Activated T-helper 2 cell treated with anti-CD3 and anti-CD28 coated beads, Interferon-gamma antibody, Interleukin-2, Interleukin-4, amounts not matched to agents 10 μg/mL and 5 μg/mL and 100 μg/mL, durations not matched to agents 14 hours and 24 hours and 36 hours (primary cell): ENCODE results near the gene NTRK2. TPM values are rescaled to one million over a fixed set of nuclear protein-coding genes. Genes with fewer than 3 reads are reported as not detected.

Experiments
- DNase-seq: peaks from one replicate; pipeline ENCODE4 v3.0.0; 2021; ENCODE audit warnings: low spot score
- H3K27ac Mint-ChIP-seq: one replicate; pipeline ENCODE4 v1.8.0; 2021; ENCODE audit warnings: mixed read lengths
- H3K27me3 Mint-ChIP-seq: one replicate; pipeline ENCODE4 v1.8.0; 2021; ENCODE audit warnings: low read depth, mixed read lengths
- H3K36me3 Mint-ChIP-seq: one replicate; pipeline ENCODE4 v1.8.0; 2021; ENCODE audit warnings: low read depth, mixed read lengths
- H3K4me1 Mint-ChIP-seq: one replicate; pipeline ENCODE4 v1.8.0; 2021; ENCODE audit warnings: low read depth, mixed read lengths
- H3K4me3 Mint-ChIP-seq: one replicate; pipeline ENCODE4 v1.8.0; 2021; ENCODE audit warnings: low read depth, mild to moderate bottlenecking, moderate library complexity, mixed read lengths
- H3K9me3 Mint-ChIP-seq: one replicate; pipeline ENCODE4 v1.8.0; 2021; ENCODE audit warnings: mixed read lengths
- intact Hi-C: fragments of 100-400 bp; cut with micrococcal nuclease; formaldehyde crosslinking; loops from one replicate; pipeline ENCODE4 v1.15.1; 2023
- total RNA-seq: library from RNA; stranded (reverse); gene quantifications from 2 replicates; pipeline ENCODE4 v1.2.3, GENCODE V29; 2022

NTRK2 gene
- total RNA-seq, 1 donor from 2014 or later: 1.6 TPM

GRCh38 chr9:84778570-84778969 is 109.0 kb downstream of the NTRK2 start:
- Mint-ChIP-seq H3K27ac (no peak overlapping the region), H3K4me3 (no peak overlapping the region), H3K36me3 (no peaks in the 10 kb centered on the region), H3K9me3 (no peaks in the 10 kb centered on the region), H3K27me3 (peaks cover 4% of the 10 kb centered on the region), H3K4me1 (no peaks in the 10 kb centered on the region)
- intact Hi-C loops: no loop called here
- DNase-seq: no peak

DNA sequence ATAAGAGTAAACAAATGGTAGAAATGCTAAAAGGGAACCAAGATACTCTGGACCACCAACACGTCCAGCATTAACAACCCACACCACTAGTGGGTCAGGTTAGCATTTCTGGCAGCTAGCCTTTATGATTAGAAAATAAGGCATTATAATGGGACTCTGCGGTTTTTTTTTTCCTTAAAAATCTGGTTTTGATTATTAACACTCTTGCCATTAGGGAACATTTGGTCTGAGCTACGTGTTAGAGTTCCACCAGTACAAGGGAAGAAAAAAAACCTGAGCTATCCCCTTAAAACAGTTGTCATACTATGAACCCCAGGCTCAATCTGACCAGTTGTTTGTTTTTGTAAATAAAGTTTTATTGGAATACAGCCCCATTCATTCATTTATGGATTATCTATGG is 110.4 kb downstream of the NTRK2 start:
- H3K27ac Mint-ChIP-seq: no peak overlapping the region
- H3K27me3 Mint-ChIP-seq: peaks cover 6% of the 10 kb centered on the region
- intact Hi-C loops: loop anchor here (5.0 to 10.0 kb wide), 2 partner anchors 83 to 385 kb away; no protein-coding TSS in a partner anchor
- H3K4me1 Mint-ChIP-seq: no peaks in the 10 kb centered on the region
- no peaks in the 10 kb centered on the region for H3K36me3 Mint-ChIP-seq
- no peaks in the 10 kb centered on the region for H3K9me3 Mint-ChIP-seq
- DNase-seq: no peak
- H3K4me3 Mint-ChIP-seq: no peak overlapping the region

- H3K4me3 Mint-ChIP-seq: no peak overlapping the region
- H3K9me3 Mint-ChIP-seq: no peaks in the 10 kb centered on the region
- H3K36me3 Mint-ChIP-seq: no peaks in the 10 kb centered on the region
- no peak overlapping the region for H3K27ac Mint-ChIP-seq
- intact Hi-C loops: loop anchor here (5.0 to 10.0 kb wide), 2 partner anchors 83 to 386 kb away; no protein-coding TSS in a partner anchor
- no peaks in the 10 kb centered on the region for H3K4me1 Mint-ChIP-seq
- peaks cover 6% of the 10 kb centered on the region for H3K27me3 Mint-ChIP-seq
- DNase-seq: no peak
These were observed 110.9 kb downstream of the NTRK2 start for GRCh38 chr9:84780385-84780784.

GRCh38 chr9:84781458-84781857 is 111.9 kb downstream of the NTRK2 start:
- H3K9me3 Mint-ChIP-seq: no peaks in the 10 kb centered on the region
- intact Hi-C loops: loop anchor here (5.0 to 10.0 kb wide), 2 partner anchors 84 to 387 kb away; no protein-coding TSS in a partner anchor
- no peak overlapping the region for H3K4me3 Mint-ChIP-seq
- no peaks in the 10 kb centered on the region for H3K36me3 Mint-ChIP-seq
- no peak overlapping the region for H3K27ac Mint-ChIP-seq
- H3K4me1 Mint-ChIP-seq: no peaks in the 10 kb centered on the region
- DNase-seq: no peak
- H3K27me3 Mint-ChIP-seq: peaks cover 6% of the 10 kb centered on the region

DNA sequence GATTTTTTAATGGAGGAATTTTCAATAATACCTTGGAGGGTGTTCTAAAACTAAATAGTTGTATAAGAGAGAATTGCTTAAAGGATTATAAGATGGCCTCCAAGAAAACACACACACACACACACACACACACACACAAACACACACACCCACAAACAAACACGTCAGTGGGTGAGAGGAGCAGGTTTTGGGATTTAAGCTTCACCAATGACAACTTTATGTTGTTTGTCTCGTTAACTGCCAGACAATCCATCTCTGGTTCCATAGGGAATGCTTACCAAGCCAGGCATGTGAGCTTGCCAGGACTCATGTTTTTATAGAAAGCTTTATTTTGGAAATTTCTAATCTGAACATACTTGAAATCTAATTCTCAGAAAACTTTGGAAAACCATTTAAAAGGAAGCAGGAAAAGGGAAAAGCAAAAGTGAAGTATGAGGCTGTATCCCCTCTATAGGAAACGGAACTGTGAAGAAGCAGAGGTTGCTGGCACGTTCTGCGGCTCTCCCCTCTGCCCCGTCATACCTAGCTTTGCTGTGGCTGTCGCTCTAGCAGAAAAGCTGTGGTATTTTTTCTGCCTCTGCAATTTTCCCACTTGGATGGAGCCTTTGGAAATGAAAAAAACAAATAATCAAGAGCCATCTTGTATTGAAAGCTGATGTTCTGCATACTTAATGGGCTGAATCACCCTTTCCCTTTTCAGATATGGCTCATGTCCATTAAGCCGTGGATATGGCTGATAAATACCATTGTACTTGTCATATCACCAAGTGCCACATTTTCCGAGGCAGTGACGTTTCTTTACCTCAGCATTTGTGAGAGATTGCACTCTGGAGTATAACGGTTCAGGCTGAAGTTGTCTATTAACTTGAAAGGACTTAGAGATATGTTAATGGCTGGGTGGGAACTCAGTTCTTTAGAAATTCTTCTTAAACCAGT is 112.7 kb downstream of the NTRK2 start:
- H3K27ac Mint-ChIP-seq: no peak overlapping the region
- peaks cover 6% of the 10 kb centered on the region for H3K27me3 Mint-ChIP-seq
- no peaks in the 10 kb centered on the region for H3K36me3 Mint-ChIP-seq
- H3K4me1 Mint-ChIP-seq: no peaks in the 10 kb centered on the region
- no peak overlapping the region for H3K4me3 Mint-ChIP-seq
- no peaks in the 10 kb centered on the region for H3K9me3 Mint-ChIP-seq
- no peak for DNase-seq
- intact Hi-C loops: loop anchor here (5.0 to 10.0 kb wide), 2 partner anchors 85 to 387 kb away; no protein-coding TSS in a partner anchor

DNA sequence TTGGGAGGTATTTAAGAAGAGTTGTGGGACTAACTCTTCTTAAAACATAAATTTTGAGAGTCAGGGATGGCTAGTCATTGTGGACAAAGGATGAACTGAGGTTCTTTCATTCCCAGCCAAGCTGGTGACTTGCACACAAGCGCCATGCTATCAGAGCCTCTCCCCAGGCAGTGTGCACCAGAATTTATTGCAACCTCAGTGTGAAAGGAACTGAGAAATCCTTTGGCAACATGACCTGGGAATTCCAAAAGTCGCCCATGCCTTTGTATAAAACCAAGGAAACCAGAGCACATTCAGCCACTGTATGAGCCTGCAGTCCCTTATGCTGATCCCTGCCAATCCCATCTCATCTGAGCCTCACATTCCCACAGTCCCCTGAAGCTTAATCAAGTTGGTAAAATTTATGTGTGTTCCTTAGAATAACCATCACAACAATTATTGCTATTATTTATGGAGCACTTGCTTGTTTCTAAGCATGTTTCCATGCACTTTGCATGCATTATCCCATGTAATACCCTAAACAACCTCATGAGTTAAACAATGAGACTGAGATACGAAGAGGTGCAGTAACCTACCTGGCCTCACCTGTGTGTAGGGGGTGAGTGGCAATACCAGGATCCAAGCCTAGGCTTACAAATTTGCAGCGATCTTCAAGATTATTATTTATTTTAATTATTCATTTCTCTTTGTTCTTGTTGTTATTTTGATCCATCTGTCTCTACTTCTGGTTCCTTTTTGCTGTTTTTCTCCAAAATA is 116.4 kb downstream of the NTRK2 start:
- Mint-ChIP-seq H3K36me3 (no peaks in the 10 kb centered on the region), H3K4me1 (no peaks in the 10 kb centered on the region), H3K4me3 (no peak overlapping the region), H3K27me3 (peaks cover 6% of the 10 kb centered on the region), H3K9me3 (no peaks in the 10 kb centered on the region), H3K27ac (no peak overlapping the region)
- intact Hi-C loops: loop anchor here (10.0 kb wide), 1 partner anchor 391 kb away; no protein-coding TSS in a partner anchor
- no peak for DNase-seq

DNA sequence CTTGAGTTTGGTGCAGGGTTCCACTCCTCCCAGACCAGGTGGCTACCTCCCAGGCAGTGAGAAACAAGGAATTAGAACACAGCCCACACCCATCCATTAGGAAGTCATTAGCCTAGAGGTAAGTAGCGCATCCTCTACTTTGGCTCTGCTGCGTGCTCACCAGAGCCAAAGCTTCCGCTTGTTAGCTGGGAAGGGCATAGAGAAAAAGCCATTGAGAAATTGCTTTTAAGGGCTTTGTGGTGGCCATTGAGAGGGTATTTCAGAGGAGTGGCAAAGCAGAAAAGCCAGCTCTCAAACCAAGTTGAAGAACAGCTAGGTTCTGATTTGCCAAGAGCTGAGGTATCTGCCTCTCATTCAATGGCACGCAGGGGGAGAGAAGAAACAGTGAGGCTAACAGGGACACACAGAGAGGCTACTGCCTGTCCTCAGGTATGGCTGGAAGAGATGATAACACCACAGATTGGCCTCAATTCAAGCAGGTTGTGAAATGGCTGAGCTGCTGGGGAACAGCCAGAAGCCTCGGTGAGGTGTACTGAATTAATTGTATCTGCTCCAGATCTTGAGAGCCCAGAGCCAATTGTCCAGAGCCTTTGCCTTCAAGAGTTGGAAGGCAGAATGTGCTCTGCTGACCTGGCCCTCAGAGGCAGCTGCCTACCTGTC is 119.4 kb downstream of the NTRK2 start:
- H3K4me3 Mint-ChIP-seq: no peak overlapping the region
- no peak for DNase-seq
- H3K9me3 Mint-ChIP-seq: no peaks in the 10 kb centered on the region
- H3K36me3 Mint-ChIP-seq: no peaks in the 10 kb centered on the region
- no peaks in the 10 kb centered on the region for H3K27me3 Mint-ChIP-seq
- no peaks in the 10 kb centered on the region for H3K4me1 Mint-ChIP-seq
- no peak overlapping the region for H3K27ac Mint-ChIP-seq
- intact Hi-C loops: loop anchor here (10.0 kb wide), 1 partner anchor 394 kb away; no protein-coding TSS in a partner anchor

GRCh38 chr9:84789463-84789830 is 119.9 kb downstream of the NTRK2 start:
- H3K9me3 Mint-ChIP-seq: no peaks in the 10 kb centered on the region
- DNase-seq: no peak
- H3K27ac Mint-ChIP-seq: no peak overlapping the region
- H3K27me3 Mint-ChIP-seq: no peaks in the 10 kb centered on the region
- intact Hi-C loops: loop anchor here (10.0 kb wide), 1 partner anchor 395 kb away; no protein-coding TSS in a partner anchor
- no peaks in the 10 kb centered on the region for H3K4me1 Mint-ChIP-seq
- no peak overlapping the region for H3K4me3 Mint-ChIP-seq
- no peaks in the 10 kb centered on the region for H3K36me3 Mint-ChIP-seq

GRCh38 chr9:84791643-84792042 is 122.1 kb downstream of the NTRK2 start:
- intact Hi-C loops: no loop called here
- Mint-ChIP-seq H3K27ac (no peak overlapping the region), H3K4me1 (no peaks in the 10 kb centered on the region), H3K36me3 (no peaks in the 10 kb centered on the region), H3K9me3 (no peaks in the 10 kb centered on the region), H3K27me3 (no peaks in the 10 kb centered on the region), H3K4me3 (no peak overlapping the region)
- no peak for DNase-seq

- intact Hi-C loops: no loop called here
- Mint-ChIP-seq H3K27ac (no peak overlapping the region), H3K4me1 (no peaks in the 10 kb centered on the region), H3K36me3 (no peaks in the 10 kb centered on the region), H3K4me3 (no peak overlapping the region), H3K9me3 (no peaks in the 10 kb centered on the region), H3K27me3 (no peaks in the 10 kb centered on the region)
- DNase-seq: no peak
These were observed 123.7 kb downstream of the NTRK2 start for GRCh38 chr9:84793251-84793650.

DNA sequence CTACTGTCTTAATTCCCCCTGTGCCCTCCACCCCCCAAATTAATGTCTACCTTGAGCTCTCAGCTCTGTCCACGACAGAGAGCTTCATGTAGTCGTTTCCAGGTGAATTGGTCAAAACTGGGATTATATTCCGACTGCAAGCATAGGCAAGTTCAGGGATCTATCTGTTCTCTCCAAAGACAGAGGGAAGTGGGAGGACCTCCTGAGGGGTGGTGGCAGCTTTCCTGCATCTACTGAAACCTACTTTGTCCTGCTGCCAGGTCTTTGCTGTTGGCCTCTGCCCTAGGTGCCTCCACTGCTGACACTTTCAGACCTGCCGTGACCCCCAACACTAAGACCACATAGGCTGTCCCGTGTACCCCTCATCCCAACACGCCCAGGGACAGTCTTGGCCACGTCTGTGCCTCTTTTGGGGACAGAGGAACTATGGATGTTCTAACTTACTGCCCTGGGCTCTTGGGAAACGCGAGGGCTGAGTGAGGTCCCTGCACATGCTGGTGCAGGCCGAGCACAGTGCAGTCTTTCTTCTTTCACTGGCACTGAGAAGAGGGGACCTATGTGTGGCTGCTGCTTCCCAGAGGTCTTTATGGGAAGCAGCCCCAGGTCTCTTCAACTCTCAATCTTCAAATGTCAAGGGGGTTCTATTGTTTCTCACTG is 125.6 kb downstream of the NTRK2 start:
- intact Hi-C loops: no loop called here
- DNase-seq: no peak
- H3K27ac Mint-ChIP-seq: no peak overlapping the region
- H3K36me3 Mint-ChIP-seq: no peaks in the 10 kb centered on the region
- no peaks in the 10 kb centered on the region for H3K9me3 Mint-ChIP-seq
- no peaks in the 10 kb centered on the region for H3K27me3 Mint-ChIP-seq
- no peaks in the 10 kb centered on the region for H3K4me1 Mint-ChIP-seq
- no peak overlapping the region for H3K4me3 Mint-ChIP-seq

DNA sequence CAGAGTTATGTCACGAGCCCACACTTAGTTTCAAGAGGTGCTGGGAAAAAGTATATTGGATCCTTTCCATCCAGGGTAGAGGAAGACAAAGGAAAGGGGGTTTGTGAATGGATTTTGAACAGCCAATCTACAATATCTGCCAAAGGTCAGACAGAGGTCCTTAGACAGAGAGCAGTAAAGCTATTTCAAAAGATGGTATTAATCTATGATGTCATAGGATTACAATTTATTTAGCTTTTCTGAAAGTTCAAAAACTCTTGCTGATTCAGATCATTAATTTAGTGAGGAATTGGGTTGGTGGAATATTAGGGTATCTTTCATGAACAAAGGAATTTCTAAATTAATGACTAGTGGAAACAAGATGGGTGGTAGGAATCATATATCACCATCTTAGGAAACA is 126.9 kb downstream of the NTRK2 start:
- no peaks in the 10 kb centered on the region for H3K4me1 Mint-ChIP-seq
- intact Hi-C loops: no loop called here
- H3K27ac Mint-ChIP-seq: no peak overlapping the region
- H3K9me3 Mint-ChIP-seq: no peaks in the 10 kb centered on the region
- no peak overlapping the region for H3K4me3 Mint-ChIP-seq
- H3K27me3 Mint-ChIP-seq: no peaks in the 10 kb centered on the region
- no peak for DNase-seq
- no peaks in the 10 kb centered on the region for H3K36me3 Mint-ChIP-seq
